Duodenal mucosa (tissue), 2 donors: ENCODE measurements around the gene PRICKLE2.

Experiments used
- H3K27ac ChIP-seq: one replicate; pipeline ENCODE4 v1.7.0; 2013; ENCODE audit warnings: low read depth, low read length
- H3K27me3 ChIP-seq, 2 donors: one replicate each; pipeline ENCODE4 v1.7.0; 2013; ENCODE audit warnings: low read length in 2 of 2, control low read depth in 1 of 2; ENCODE audit not compliant: insufficient read depth in 2 of 2, control insufficient read depth in 1 of 2
- H3K36me3 ChIP-seq, 2 donors: one replicate each; pipeline ENCODE4 v1.7.0; 2013; ENCODE audit warnings: low read length in 2 of 2, control low read depth in 1 of 2; ENCODE audit not compliant: insufficient read depth in 2 of 2, control insufficient read depth in 1 of 2
- H3K4me1 ChIP-seq, 2 donors: one replicate each; pipeline ENCODE4 v1.7.0; 2013; ENCODE audit warnings: low read length in 2 of 2, control low read depth in 1 of 2; ENCODE audit not compliant: insufficient read depth in 2 of 2, control insufficient read depth in 1 of 2
- H3K4me3 ChIP-seq, 2 donors: one replicate each; pipeline ENCODE4 v1.7.0; 2013; ENCODE audit warnings: low read length in 2 of 2, low read depth in 1 of 2
- H3K9ac ChIP-seq, 2 donors: one replicate each; pipeline ENCODE4 v1.7.0; 2013; ENCODE audit warnings: low read length in 2 of 2, low read depth in 1 of 2
- H3K9me3 ChIP-seq, 2 donors: one replicate each; pipeline ENCODE4 v1.7.0; 2013; ENCODE audit warnings: low read length in 2 of 2, control low read depth in 1 of 2; ENCODE audit not compliant: control insufficient read depth in 1 of 2

Gene PRICKLE2

DNA sequence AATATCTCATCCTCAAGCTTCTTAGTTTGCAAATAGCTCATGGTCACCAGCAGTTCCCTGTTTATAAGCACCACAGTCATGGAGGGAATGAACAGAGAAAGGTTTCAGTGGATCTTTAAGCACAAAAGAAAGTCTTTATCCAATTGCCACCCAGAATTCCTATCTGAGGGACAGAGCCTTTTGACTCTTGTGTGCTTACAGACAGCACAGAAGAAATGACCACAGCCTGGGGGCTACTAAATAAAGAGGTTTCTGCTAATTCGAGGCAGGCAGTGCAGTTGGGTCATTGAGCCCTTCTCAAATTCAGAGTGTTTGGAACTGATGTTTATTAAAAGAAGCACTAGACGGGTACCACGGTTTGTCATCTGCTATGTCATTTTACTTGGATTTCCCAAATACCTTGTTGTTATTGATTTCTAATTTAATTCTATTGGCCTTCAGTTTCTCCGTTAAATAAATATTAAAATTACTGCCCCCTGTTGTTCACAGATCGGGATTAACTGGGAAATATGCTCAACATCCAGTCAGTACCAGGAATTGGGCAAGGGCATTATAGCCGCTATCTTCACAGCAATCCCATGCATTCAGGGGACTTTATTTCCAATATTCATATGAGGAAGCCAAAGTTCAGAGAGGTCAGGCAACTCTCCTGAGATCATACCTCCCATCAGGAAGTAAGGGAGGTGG lies 3.6 kb downstream of the PRICKLE2 start:
- H3K27me3 ChIP-seq, result no peaks in the 10 kb centered on the region
- no peak overlapping the region for H3K4me3 ChIP-seq
- H3K9me3 ChIP-seq, result no peaks in the 10 kb centered on the region
- H3K4me1 ChIP-seq, result peaks cover 8 to 12% of the 10 kb centered on the region in 2 donors
- H3K9ac ChIP-seq, result no peak overlapping the region
- no peak overlapping the region for H3K27ac ChIP-seq
- no peaks in the 10 kb centered on the region for H3K36me3 ChIP-seq

DNA sequence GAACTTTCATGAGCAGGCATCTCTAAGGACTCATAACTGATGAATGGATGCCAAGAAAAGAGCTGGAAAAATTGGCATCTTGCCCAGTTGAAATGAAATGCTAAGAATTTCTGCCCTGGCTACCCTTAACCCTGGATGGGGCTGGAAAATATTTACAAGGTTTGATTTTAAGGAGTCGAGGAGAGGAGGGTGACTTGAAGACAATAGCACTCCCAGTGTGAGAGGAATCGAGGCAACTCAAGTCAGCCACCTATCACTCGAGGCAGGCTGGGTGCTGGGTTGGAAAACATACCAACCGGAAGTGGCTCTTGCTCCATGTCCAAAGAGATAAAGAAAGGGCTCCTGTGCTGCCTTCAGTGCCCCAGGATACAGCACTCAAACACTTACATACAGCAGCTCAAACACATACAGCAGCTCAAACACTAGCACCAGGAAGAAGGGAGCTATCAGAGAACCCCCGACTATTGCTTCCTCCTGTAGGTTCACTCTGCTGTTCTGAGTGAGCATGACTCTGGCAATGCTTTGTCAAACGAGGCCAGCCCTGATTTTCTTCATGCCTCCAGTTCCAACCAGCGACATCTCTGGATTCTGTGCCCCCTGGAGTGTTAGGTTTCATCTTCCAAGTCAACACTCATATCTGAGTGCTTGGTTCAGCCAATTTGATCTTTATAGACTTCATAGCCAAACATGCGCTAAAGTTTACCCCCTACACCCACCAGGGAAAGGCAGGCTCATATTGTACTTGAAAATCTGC lies 4.9 kb downstream of the PRICKLE2 start:
- Histone ChIP-seq H3K4me1 (peaks cover 5 to 12% of the 10 kb centered on the region in 2 donors), H3K9me3 (no peaks in the 10 kb centered on the region), H3K27me3 (no peaks in the 10 kb centered on the region), H3K27ac (no peak overlapping the region), H3K36me3 (no peaks in the 10 kb centered on the region), H3K9ac (no peak overlapping the region), H3K4me3 (no peak overlapping the region)

GRCh38 chr3:64218746-64219145 lies 6.5 kb downstream of the PRICKLE2 start:
- H3K36me3 ChIP-seq, result no peaks in the 10 kb centered on the region
- no peak overlapping the region for H3K9ac ChIP-seq
- H3K4me3 ChIP-seq, result no peak overlapping the region
- H3K4me1 ChIP-seq, result peaks cover 3 to 8% of the 10 kb centered on the region in 2 donors
- no peak overlapping the region for H3K27ac ChIP-seq
- no peaks in the 10 kb centered on the region for H3K9me3 ChIP-seq
- H3K27me3 ChIP-seq, result no peaks in the 10 kb centered on the region

DNA sequence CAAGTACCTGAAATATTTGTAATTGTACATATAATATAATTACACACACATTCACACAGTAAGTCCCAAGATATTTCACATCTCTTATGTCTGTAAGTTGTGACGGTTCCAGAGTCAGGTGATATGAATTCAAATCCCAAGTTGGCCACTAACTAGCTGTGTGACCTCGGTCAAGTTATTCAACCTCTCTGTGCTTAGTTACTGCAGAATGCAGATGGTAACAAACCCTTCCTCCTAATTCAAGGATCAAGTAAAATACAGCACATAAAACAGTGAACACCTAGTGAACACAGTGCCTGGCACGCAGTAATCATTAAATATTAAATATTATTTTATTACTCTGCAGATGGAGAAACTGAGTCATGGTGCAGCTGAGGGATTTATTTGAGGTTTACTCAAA lies 6.9 kb downstream of the PRICKLE2 start:
- no peak overlapping the region for H3K27ac ChIP-seq
- H3K27me3 ChIP-seq, result no peaks in the 10 kb centered on the region
- no peak overlapping the region for H3K4me3 ChIP-seq
- H3K36me3 ChIP-seq, result no peaks in the 10 kb centered on the region
- H3K4me1 ChIP-seq, result peaks cover 3 to 12% of the 10 kb centered on the region in 2 donors
- H3K9ac ChIP-seq, result no peak overlapping the region
- no peaks in the 10 kb centered on the region for H3K9me3 ChIP-seq

DNA sequence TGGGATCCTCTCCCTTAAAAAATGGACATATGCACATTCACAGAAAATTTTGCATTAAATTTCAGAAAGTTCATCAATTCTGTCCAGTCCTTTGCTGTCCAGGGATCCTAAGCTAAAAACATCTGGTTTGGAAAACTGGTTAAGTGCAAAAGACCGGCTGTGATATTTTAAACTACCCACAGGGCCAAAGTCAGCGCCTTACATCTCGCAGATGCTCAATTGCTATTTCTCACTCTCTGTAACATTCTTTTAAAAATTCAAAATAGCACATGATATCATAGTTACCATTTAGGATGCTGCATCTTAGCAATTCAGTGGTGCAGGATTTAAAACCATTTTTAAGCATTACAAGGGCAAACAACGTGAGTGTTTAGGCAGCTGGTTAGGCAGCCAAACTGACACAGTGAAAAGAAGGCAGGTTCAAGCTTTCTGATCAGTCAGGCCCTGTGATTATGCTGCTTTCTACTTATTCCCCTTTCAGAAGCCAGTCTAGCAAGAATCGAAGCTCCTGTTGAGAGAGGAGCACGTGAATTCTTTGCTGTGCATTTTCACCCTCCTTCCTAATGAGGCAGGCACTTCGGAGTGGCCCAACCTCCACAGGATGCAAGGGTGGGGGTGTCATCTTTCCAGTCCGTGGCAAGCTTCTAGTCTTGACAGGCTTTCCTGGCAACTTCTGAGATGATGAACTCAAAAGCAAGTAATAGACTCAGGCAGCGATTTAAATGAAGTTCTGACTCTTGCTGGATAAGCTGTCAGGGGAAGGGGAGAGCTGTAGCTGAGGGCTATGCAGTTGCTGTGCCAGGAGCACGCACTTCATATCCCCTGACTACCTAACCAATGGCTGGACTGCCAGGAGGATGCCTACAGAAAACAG lies 8.8 kb downstream of the PRICKLE2 start:
- H3K9ac ChIP-seq, result no peak overlapping the region
- no peaks in the 10 kb centered on the region for H3K36me3 ChIP-seq
- H3K4me3 ChIP-seq, result no peak overlapping the region
- H3K4me1 ChIP-seq, result peaks cover 3 to 12% of the 10 kb centered on the region in 2 donors
- no peak overlapping the region for H3K27ac ChIP-seq
- no peaks in the 10 kb centered on the region for H3K9me3 ChIP-seq
- no peaks in the 10 kb centered on the region for H3K27me3 ChIP-seq

DNA sequence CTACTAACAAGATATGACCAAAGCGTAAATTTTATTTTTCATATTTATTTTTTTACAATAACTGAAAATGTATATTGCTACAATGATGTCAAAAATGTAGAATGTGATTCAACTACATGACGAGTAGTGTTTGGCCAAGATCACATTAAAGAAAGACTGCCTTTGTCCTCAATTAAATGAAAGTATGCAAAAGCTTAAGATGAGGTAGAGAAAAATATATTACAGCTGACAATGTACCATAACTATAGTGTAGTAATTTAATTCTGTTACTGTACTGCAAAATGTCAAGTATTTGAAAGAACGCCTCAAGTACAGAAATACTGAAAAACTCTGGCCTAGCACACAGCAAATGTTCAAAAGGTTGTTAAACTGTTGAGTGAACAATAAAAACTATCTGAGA lies 9.7 kb downstream of the PRICKLE2 start:
- H3K4me1 ChIP-seq, result peaks cover 10 to 17% of the 10 kb centered on the region in 2 donors
- H3K9ac ChIP-seq, result no peak overlapping the region
- H3K27me3 ChIP-seq, result no peaks in the 10 kb centered on the region
- no peaks in the 10 kb centered on the region for H3K36me3 ChIP-seq
- no peaks in the 10 kb centered on the region for H3K9me3 ChIP-seq
- H3K4me3 ChIP-seq, result no peak overlapping the region
- no peak overlapping the region for H3K27ac ChIP-seq

DNA sequence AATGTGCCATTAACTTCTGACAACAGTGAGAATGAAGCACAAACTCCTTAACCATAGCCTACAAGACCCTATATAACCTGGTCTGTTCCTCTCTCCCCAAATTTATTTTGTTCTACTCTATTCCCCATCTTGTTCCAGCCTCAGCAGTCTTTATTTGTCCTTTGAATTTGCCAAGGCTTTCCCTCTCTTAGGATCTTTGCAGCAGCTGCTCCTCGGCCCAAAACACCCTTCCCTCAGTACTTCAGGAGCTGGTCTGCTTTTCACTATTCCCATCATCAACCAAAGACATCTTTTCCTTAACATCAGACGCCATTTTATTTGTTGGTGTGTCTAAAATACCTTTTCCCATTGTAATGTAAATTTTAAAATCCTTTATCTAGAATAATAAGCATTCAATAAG lies 10.2 kb downstream of the PRICKLE2 start:
- H3K4me1 ChIP-seq, result peaks cover 7 to 17% of the 10 kb centered on the region in 2 donors
- no peak overlapping the region for H3K4me3 ChIP-seq

DNA sequence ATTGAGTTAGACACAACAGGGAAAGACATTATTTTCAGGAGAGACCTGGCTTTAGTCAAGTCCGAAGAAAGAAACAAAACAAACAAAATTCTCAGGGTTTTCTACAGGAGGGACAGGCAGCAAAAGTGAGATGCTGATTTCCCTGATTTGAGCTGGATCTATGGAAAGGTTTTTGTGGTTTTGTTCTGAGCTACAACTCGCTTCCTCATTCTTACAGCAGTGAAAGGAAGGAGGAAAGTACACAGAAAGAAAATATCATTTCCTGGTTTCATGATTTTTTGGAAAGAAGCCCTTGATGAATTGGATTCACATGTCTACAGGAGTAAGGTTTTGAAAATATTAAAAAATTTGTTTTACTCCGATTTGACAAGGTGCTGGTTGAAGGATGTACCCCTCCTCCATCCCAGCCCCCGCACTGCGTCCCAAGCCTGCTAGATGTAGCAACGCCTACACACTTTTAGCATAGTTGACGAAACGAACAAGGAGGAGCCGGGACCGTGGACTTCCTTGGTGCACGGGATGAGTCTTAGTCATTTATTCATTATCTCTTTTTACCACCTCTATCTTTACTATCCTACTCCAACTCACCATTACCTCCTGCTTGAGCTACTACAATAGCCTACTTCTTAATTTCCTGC lies 10.8 kb downstream of the PRICKLE2 start:
- Histone ChIP-seq H3K4me3 (no peak overlapping the region), H3K27me3 (no peaks in the 10 kb centered on the region), H3K4me1 (peaks cover 7 to 17% of the 10 kb centered on the region in 2 donors), H3K27ac (no peak overlapping the region), H3K36me3 (no peaks in the 10 kb centered on the region), H3K9ac (no peak overlapping the region), H3K9me3 (no peaks in the 10 kb centered on the region)

More for the DNA sequence above, 10.2 kb downstream of the PRICKLE2 start:
- no peaks in the 10 kb centered on the region for H3K27me3 ChIP-seq
- H3K9me3 ChIP-seq, result no peaks in the 10 kb centered on the region
- H3K9ac ChIP-seq, result no peak overlapping the region
- no peaks in the 10 kb centered on the region for H3K36me3 ChIP-seq
- no peak overlapping the region for H3K27ac ChIP-seq

GRCh38 chr3:64213962-64214379 lies 11.3 kb downstream of the PRICKLE2 start:
- no peaks in the 10 kb centered on the region for H3K36me3 ChIP-seq
- H3K4me3 ChIP-seq, result no peak overlapping the region
- no peak overlapping the region for H3K9ac ChIP-seq
- H3K27ac ChIP-seq, result no peak overlapping the region
- H3K27me3 ChIP-seq, result no peaks in the 10 kb centered on the region
- H3K9me3 ChIP-seq, result no peaks in the 10 kb centered on the region
- peaks cover 7 to 17% of the 10 kb centered on the region in 2 donors for H3K4me1 ChIP-seq
